Uterus (tissue), 2 donors: Measurements from ENCODE around the gene RAB39B.

Experiments
- POLR2A ChIP-seq, 2 donors: fragments of 450-650 bp; IDR thresholded peaks; one replicate each; pipeline ENCODE4 v1.6.1; 2016; ENCODE audit warnings: antibody characterized with exemption in 2 of 2, mild to moderate bottlenecking in 1 of 2, moderate library complexity in 1 of 2
- TF ChIP-seq, protein P1 (sequence below), 4 experiments: fragments of 200-600 bp in 2 of 4; fragments of 450-650 bp in 2 of 4; sonication (generic) in 2 of 4; IDR thresholded peaks; one replicate each; pipeline ENCODE4 v1.5.1; 2016 to 2019; ENCODE audit warnings: antibody characterized with exemption in 4 of 4, mild to moderate bottlenecking in 2 of 4, moderate library complexity in 1 of 4

GRCh38 chrX:155237719-155238118 lies 26.6 kb downstream of the RAB39B start:
- TF ChIP-seq, protein P1, sequence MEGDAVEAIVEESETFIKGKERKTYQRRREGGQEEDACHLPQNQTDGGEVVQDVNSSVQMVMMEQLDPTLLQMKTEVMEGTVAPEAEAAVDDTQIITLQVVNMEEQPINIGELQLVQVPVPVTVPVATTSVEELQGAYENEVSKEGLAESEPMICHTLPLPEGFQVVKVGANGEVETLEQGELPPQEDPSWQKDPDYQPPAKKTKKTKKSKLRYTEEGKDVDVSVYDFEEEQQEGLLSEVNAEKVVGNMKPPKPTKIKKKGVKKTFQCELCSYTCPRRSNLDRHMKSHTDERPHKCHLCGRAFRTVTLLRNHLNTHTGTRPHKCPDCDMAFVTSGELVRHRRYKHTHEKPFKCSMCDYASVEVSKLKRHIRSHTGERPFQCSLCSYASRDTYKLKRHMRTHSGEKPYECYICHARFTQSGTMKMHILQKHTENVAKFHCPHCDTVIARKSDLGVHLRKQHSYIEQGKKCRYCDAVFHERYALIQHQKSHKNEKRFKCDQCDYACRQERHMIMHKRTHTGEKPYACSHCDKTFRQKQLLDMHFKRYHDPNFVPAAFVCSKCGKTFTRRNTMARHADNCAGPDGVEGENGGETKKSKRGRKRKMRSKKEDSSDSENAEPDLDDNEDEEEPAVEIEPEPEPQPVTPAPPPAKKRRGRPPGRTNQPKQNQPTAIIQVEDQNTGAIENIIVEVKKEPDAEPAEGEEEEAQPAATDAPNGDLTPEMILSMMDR (IDR thresholded peaks at IDR 0.05), result no peak
- TF ChIP-seq POLR2A (IDR thresholded peaks at IDR 0.05), result no peak
